Coronary artery (tissue), 2 donors: ENCODE results near the gene EEF1A1.

ENCODE experiments used
- DNase-seq: peaks from one replicate; pipeline ENCODE4 v3.0.0-alpha.2; 2017; ENCODE audit warnings: low spot score
- H3K27ac ChIP-seq, 2 donors: fragments of 200-600 bp; sonication (generic); one replicate each; pipeline ENCODE4 v1.5.1; 2016 to 2019
- H3K4me3 ChIP-seq: fragments of 200-600 bp; sonication (generic); 2 replicates; pipeline ENCODE4 v1.5.1; 2016; ENCODE audit warnings: mild to moderate bottlenecking, moderate library complexity
- TF ChIP-seq, protein P1 (sequence below): fragments of 200-600 bp; sonication (generic); IDR thresholded peaks from one replicate; pipeline ENCODE4 v1.5.1; 2019; ENCODE audit warnings: antibody characterized with exemption

The EEF1A1 gene

GRCh38 chr6:73487473-73487872, 33.4 kb downstream of the EEF1A1 start:
- H3K4me3 ChIP-seq, result no peak overlapping the region
- no peak overlapping the region for H3K27ac ChIP-seq
- TF ChIP-seq, protein P1, sequence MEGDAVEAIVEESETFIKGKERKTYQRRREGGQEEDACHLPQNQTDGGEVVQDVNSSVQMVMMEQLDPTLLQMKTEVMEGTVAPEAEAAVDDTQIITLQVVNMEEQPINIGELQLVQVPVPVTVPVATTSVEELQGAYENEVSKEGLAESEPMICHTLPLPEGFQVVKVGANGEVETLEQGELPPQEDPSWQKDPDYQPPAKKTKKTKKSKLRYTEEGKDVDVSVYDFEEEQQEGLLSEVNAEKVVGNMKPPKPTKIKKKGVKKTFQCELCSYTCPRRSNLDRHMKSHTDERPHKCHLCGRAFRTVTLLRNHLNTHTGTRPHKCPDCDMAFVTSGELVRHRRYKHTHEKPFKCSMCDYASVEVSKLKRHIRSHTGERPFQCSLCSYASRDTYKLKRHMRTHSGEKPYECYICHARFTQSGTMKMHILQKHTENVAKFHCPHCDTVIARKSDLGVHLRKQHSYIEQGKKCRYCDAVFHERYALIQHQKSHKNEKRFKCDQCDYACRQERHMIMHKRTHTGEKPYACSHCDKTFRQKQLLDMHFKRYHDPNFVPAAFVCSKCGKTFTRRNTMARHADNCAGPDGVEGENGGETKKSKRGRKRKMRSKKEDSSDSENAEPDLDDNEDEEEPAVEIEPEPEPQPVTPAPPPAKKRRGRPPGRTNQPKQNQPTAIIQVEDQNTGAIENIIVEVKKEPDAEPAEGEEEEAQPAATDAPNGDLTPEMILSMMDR, result no peak
- DNase-seq, result no peak

DNA sequence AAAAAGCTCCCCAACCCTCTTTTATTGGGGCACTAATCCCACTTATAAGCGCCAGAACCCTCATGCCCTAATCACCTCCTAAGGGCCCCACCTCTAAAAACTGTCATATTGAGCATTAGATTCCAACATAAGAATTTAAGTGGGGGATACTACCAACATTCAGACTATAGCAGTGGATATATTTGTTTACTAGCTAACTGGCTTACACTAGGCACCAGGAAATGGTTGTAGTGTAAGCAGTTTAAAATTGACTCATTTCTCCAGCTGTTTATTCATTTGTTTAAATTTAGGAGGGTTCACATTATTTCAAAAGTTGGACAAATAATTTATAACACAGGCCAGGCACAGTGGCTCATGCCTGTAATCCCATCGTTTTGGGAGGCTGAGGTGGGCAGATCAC, 36.4 kb downstream of the EEF1A1 start:
- DNase-seq, result no peak
- TF ChIP-seq, protein P1, result no peak
- Histone ChIP-seq H3K27ac (no peak overlapping the region), H3K4me3 (no peak overlapping the region)

GRCh38 chr6:73481969-73482368, 38.9 kb downstream of the EEF1A1 start:
- DNase-seq, result no peak
- TF ChIP-seq, protein P1, result no peak
- Histone ChIP-seq H3K4me3 (no peak overlapping the region), H3K27ac (no peak overlapping the region)

DNA sequence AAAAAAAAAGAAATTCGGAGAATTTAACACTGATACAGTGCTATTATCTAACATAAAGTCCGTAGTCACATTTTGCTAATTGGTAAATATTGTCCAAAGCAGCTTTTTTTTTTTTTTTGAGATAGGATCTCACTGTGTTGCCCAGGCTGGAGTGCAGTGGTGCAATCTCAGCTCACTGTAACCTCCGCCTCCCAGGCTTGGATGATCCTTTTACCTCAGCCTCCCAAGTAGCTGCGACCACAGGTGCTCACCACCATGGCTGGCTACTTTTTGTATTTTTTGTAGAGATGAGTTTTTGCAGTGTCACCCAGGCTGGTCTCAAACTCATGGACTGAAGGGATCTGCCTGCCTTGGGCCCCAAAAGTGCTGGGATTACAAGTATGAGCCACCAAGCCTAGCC, 43.4 kb downstream of the EEF1A1 start:
- no peak overlapping the region for H3K4me3 ChIP-seq
- no peak overlapping the region for H3K27ac ChIP-seq
- no peak for DNase-seq
- TF ChIP-seq, protein P1, result no peak

GRCh38 chr6:73476723-73477122, 44.1 kb downstream of the EEF1A1 start:
- TF ChIP-seq, protein P1, result no peak
- H3K27ac ChIP-seq, result no peak overlapping the region
- DNase-seq, result no peak
- H3K4me3 ChIP-seq, result no peak overlapping the region

DNA sequence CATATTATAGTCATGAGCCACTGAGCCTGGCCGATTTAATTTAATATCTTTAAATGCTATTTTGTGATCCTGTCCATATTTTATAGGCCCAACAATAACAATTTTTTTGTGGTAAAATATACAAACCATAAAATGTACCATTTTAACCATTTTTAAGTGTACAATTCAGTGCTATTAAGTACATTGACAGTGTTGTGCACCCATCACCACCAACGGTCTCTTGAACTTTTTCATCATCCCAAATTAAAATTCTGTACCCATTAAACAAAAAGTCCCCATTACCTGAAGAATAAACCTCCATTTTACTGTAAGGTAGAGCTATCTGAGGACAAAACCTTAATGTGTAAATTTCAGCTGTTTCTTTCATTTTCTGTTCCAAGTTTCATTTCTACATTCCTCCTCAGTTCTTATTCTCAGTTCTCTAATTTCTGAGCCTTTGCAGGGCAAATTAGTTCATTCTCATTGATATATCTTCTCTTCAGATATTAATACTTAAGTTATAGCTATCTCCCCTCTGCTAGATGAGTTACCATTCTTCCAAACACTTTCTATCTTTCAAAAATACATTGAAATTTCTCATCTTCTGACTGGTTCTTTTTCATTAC, 49.0 kb downstream of the EEF1A1 start:
- TF ChIP-seq, protein P1, result no peak
- H3K27ac ChIP-seq, result no peak overlapping the region
- H3K4me3 ChIP-seq, result no peak overlapping the region
- DNase-seq, result no peak
